Activated B cell treated with CpG ODN at 0.5 μM for 24 hours (primary cell): ENCODE data around the gene PRR11. TPM values are rescaled to one million over a fixed set of nuclear protein-coding genes. Genes with fewer than 3 reads are reported as not detected.

Experiments used
- ATAC-seq: fragments of 200-7000 bp; cut with Tn5 transposase; one replicate; pipeline ENCODE4 v1.10.0; 2021; ENCODE audit warnings: low read depth, mild to moderate bottlenecking, moderate library complexity
- CTCF ChIA-PET: fragments of 350-600 bp; sonication (Branson Sonifier 250); formaldehyde crosslinking; loops from one replicate; lab custom pipeline; 2021; ENCODE audit warnings: antibody characterized with exemption; lab: Charles Lee
- POLR2A ChIA-PET: fragments of 350-600 bp; sonication (Branson Sonifier 250); formaldehyde crosslinking; loops from one replicate; lab custom pipeline; 2021; ENCODE audit warnings: antibody characterized with exemption; lab: Charles Lee
- DNase-seq: peaks from one replicate; pipeline ENCODE4 v3.0.0; 2022
- H3K27ac Mint-ChIP-seq: one replicate; pipeline ENCODE4 v1.8.0; 2020; ENCODE audit warnings: mixed read lengths
- H3K27me3 Mint-ChIP-seq: one replicate; pipeline ENCODE4 v1.8.0; 2021; ENCODE audit warnings: mixed read lengths
- H3K36me3 Mint-ChIP-seq: one replicate; pipeline ENCODE4 v1.8.0; 2021; ENCODE audit warnings: low read depth, mixed read lengths
- H3K4me1 Mint-ChIP-seq: one replicate; pipeline ENCODE4 v1.8.0; 2021; ENCODE audit warnings: mixed read lengths
- H3K4me3 Mint-ChIP-seq: one replicate; pipeline ENCODE4 v1.8.0; 2020; ENCODE audit warnings: mild to moderate bottlenecking, mixed read lengths
- H3K9me3 Mint-ChIP-seq: one replicate; pipeline ENCODE4 v1.8.0; 2020; ENCODE audit warnings: mixed read lengths
- intact Hi-C: fragments of 100-400 bp; cut with micrococcal nuclease; formaldehyde crosslinking; loops from one replicate; pipeline ENCODE4 v1.15.1; 2024
- total RNA-seq: library from RNA; stranded (reverse); gene quantifications from 2 replicates; pipeline ENCODE4 v1.2.3, GENCODE V29; 2022
- TF ChIP-seq, protein P1 (sequence below): fragments of 200-600 bp; IDR thresholded peaks from one replicate; pipeline ENCODE4 v1.8.0; 2022; ENCODE audit warnings: antibody characterized with exemption, mild to moderate bottlenecking

PRR11 gene
- total RNA-seq, 1 donor from 2014 or later, result 4.8 TPM

DNA sequence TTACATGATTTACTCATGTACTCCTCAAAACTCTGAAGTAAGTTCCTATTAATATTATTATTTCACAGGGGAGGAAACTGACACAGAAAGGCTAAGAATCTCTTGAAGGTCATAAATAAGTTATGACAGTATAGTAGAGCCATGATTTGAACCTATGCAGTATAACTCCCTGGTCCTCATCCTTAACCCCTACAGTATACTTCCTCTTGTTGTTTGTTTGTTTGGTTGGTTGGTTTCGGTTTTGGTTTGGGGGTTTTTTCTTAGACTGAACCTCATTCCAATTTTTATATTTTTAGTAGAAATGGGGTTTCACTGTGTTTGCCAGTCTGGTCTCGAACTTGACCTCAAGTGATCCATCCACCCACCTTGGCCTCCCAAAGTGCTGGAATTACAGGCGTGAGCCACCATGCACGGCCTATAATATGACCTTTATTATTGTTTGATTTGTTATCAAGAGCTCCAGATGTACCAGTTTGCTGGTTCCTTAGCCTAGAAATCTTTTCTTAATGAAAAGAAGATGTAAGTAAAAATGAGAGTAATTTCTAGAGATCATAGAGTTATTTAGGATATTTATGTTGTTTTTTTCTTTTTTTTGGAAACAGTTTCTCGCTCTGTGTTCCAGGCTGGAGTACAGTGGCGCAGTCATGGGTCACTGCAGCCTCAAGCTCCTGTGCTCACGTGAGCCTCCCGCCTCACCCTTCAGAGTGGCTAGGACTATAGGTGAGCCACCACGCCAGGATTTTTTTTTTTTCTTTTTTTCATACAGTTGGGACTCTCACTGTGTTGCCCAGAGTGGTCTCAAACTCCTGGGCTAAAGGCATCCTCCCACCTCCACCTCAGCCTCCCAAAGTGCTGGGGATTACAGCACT, 4.8 kb downstream of the PRR11 start:
- CTCF ChIA-PET, result no interaction called here
- TF ChIP-seq, protein P1, sequence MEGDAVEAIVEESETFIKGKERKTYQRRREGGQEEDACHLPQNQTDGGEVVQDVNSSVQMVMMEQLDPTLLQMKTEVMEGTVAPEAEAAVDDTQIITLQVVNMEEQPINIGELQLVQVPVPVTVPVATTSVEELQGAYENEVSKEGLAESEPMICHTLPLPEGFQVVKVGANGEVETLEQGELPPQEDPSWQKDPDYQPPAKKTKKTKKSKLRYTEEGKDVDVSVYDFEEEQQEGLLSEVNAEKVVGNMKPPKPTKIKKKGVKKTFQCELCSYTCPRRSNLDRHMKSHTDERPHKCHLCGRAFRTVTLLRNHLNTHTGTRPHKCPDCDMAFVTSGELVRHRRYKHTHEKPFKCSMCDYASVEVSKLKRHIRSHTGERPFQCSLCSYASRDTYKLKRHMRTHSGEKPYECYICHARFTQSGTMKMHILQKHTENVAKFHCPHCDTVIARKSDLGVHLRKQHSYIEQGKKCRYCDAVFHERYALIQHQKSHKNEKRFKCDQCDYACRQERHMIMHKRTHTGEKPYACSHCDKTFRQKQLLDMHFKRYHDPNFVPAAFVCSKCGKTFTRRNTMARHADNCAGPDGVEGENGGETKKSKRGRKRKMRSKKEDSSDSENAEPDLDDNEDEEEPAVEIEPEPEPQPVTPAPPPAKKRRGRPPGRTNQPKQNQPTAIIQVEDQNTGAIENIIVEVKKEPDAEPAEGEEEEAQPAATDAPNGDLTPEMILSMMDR, result no peak
- DNase-seq (no peak), ATAC-seq (no peak)
- H3K4me1 Mint-ChIP-seq, result peaks cover 2% of the 10 kb centered on the region
- no peaks in the 10 kb centered on the region for H3K9me3 Mint-ChIP-seq
- H3K4me3 Mint-ChIP-seq, result no peak overlapping the region
- intact Hi-C loops, result no loop called here
- no peaks in the 10 kb centered on the region for H3K27me3 Mint-ChIP-seq
- H3K36me3 Mint-ChIP-seq, result no peaks in the 10 kb centered on the region
- H3K27ac Mint-ChIP-seq, result no peak overlapping the region
- POLR2A ChIA-PET, result no interaction called here

DNA sequence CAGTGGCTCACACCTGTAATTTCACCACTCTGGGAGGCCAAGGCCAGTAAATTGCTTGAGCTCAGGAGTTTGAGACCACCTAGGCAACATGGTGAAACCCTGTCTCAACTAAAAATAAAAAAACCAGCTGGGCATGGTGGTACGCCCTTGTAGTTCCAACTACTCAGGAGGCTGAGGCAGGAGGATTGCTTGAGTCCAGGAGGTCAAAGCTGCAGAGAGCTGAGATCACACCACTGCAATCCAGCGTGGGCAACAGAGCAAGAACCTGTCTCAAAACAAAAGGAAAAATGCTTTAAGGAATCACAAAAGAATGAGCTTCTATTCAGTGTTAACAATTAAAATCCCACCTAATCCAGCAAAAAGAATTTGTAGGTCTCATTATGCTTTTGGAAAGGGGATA, 5.9 kb downstream of the PRR11 start:
- Mint-ChIP-seq H3K27ac (no peak overlapping the region), H3K4me1 (peaks cover 8% of the 10 kb centered on the region)

DNA sequence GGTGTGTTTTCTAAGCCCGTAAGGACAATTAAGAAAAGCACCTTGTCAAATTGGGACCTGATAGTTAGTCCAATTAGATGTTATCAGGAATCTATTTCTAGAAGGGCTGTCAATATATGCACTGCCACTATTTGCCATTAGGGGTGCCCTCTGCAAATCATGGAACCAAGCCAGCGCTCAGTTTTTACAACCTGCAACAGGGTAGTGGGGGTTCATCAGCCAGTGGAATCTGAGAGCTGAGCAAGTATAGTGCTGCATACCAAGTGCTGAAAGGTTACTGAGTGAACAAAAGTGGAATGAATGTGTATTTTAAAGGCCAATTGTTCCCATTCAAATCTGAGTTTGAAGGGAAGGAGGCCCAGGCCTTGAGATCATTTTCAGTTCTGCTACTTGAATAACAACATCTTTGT, 10.4 kb downstream of the PRR11 start:
- TF ChIP-seq, protein P1, result no peak
- intact Hi-C loops, result loop anchor here (2.0 kb wide), 2 partner anchors 43 to 55 kb away; partner anchors contain the start of gene GDPD1
- H3K4me1 Mint-ChIP-seq, result peaks cover 13% of the 10 kb centered on the region
- no peak for DNase-seq
- peak overlapping the region; percentile 48 for H3K4me3 Mint-ChIP-seq
- peak overlapping the region; percentile 80 for H3K27ac Mint-ChIP-seq
- H3K9me3 Mint-ChIP-seq, result no peaks in the 10 kb centered on the region
- ChIA-PET CTCF (no interaction called here), POLR2A (interaction anchor here (2.2 kb wide), 1 partner anchor 11 kb away, joined by 7 read pairs; the partner anchor contains the start of genes PRR11 and SKA2)
- peak; percentile 86 for ATAC-seq
- no peaks in the 10 kb centered on the region for H3K36me3 Mint-ChIP-seq
- no peaks in the 10 kb centered on the region for H3K27me3 Mint-ChIP-seq

More for the DNA sequence above, 5.9 kb downstream of the PRR11 start:
- DNase-seq, result no peak
- H3K36me3 Mint-ChIP-seq, result no peaks in the 10 kb centered on the region
- ChIA-PET POLR2A (no interaction called here), CTCF (no interaction called here)
- TF ChIP-seq, protein P1, result no peak
- no peaks in the 10 kb centered on the region for H3K27me3 Mint-ChIP-seq
- intact Hi-C loops, result no loop called here
- ATAC-seq, result no peak
- no peaks in the 10 kb centered on the region for H3K9me3 Mint-ChIP-seq
- no peak overlapping the region for H3K4me3 Mint-ChIP-seq

DNA sequence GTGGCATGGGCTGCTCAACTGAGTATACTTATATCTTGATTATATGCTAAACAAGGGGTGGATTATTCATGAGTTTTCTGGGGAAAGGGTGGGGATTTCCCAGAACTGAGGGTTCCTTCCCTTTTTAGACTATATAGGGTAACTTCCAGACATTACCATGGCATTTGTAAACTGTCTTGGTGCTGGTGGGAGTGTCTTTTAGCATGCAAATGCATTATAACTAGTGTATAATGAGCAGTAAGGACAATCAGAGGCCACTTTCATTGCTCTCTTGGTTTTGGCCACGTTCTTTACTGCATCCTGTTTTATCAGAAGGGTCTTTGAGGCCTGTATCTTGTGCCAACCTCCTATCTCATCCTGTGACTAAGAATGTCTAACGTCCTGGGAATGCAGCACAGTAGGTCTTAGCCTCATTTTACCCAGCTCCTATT, 12.0 kb downstream of the PRR11 start:
- ChIA-PET POLR2A (interaction anchor here (2.2 kb wide), 1 partner anchor 13 kb away, joined by 7 read pairs; the partner anchor contains the start of genes PRR11 and SKA2), CTCF (no interaction called here)
- TF ChIP-seq, protein P1, result no peak
- Mint-ChIP-seq H3K4me3 (no peak overlapping the region), H3K27ac (no peak overlapping the region), H3K27me3 (no peaks in the 10 kb centered on the region), H3K9me3 (no peaks in the 10 kb centered on the region), H3K36me3 (no peaks in the 10 kb centered on the region), H3K4me1 (peaks cover 13% of the 10 kb centered on the region)
- ATAC-seq, result peak; percentile 67
- intact Hi-C loops, result loop anchor here (2.0 kb wide), 2 partner anchors 41 to 53 kb away; partner anchors contain the start of gene GDPD1
- DNase-seq, result no peak

DNA sequence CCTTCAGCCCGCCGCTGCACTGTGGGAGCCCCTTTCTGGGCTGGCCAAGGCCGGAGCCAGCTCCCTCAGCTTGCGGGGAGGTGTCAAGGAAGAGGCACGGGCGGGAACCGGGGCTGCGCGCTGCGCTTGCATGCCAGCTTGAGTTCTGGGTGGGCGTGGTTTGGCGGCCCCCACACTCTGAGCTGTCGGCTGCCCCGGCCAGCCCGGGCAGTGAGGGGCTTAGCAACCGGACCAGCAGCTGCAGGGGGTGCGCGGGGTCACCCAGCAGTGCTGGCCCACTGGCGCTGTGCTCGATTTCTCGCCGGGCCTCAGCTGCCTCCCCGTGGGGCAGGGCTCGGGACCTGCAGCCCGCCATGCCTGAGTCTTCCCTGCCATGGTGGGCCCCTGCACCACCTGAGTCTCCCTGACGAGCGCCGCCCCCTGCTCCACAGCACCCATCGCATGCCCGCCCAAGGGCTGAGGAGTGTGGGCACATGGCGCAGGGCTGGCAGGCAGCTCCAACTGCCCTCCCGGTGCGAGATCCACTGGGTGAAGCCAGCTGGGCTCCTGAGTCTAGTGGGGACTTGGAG, 17.0 kb downstream of the PRR11 start:
- TF ChIP-seq, protein P1, result no peak
- intact Hi-C loops, result no loop called here
- Mint-ChIP-seq H3K27ac (no peak overlapping the region), H3K9me3 (no peaks in the 10 kb centered on the region), H3K36me3 (no peaks in the 10 kb centered on the region), H3K27me3 (no peaks in the 10 kb centered on the region), H3K4me3 (no peak overlapping the region), H3K4me1 (peaks cover 4% of the 10 kb centered on the region)
- DNase-seq (no peak), ATAC-seq (no peak)
- ChIA-PET POLR2A (no interaction called here), CTCF (no interaction called here)
